Body of pancreas (tissue), 4 donors: Measurements from ENCODE around the gene PDE4D.

Source experiments
- POLR2A ChIP-seq, 3 donors: fragments of 450-650 bp; IDR thresholded peaks; one replicate each; pipeline ENCODE4 v1.6.1; 2016; ENCODE audit warnings: antibody characterized with exemption in 3 of 3, mild to moderate bottlenecking in 2 of 3
- TF ChIP-seq, protein P1 (sequence below), 7 experiments: fragments of 450-650 bp in 4 of 7; fragments of 200-600 bp in 3 of 7; sonication (generic) in 3 of 7; IDR thresholded peaks; one replicate each; pipeline ENCODE4 v1.5.1; 2016 to 2019; ENCODE audit warnings: antibody characterized with exemption in 7 of 7

DNA sequence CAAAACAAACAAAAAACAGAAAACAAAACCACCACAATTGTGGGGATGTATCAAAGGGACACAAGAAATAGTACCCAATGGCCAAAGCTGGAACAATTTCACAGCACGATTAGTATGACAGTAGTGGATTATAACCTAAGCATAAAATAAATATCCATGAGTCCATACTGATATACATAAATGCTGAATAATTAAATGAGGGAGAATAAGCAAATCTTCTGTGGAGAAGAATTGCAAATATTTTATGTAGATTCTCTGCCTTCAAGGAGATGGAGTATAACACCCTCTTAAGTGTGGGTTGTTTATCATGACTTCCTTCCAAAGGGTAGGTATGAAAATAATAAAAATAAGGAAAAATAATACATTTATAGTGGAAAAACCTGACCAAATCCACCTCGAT, 325.4 kb downstream of the PDE4D start:
- TF ChIP-seq, protein P1, sequence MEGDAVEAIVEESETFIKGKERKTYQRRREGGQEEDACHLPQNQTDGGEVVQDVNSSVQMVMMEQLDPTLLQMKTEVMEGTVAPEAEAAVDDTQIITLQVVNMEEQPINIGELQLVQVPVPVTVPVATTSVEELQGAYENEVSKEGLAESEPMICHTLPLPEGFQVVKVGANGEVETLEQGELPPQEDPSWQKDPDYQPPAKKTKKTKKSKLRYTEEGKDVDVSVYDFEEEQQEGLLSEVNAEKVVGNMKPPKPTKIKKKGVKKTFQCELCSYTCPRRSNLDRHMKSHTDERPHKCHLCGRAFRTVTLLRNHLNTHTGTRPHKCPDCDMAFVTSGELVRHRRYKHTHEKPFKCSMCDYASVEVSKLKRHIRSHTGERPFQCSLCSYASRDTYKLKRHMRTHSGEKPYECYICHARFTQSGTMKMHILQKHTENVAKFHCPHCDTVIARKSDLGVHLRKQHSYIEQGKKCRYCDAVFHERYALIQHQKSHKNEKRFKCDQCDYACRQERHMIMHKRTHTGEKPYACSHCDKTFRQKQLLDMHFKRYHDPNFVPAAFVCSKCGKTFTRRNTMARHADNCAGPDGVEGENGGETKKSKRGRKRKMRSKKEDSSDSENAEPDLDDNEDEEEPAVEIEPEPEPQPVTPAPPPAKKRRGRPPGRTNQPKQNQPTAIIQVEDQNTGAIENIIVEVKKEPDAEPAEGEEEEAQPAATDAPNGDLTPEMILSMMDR (IDR thresholded peaks at IDR 0.05): no peak
- no peak for TF ChIP-seq POLR2A (IDR thresholded peaks at IDR 0.05)
